DMS53 treated with DMSO at 0.1 percent for 48 hours (cell line): ENCODE data around the gene SDHA.
A peak's percentile ranks its signal among the peaks of the same experiment; 100 is the strongest.

Experiments
- DNase-seq: peaks from one replicate; lab custom pipeline; 2025; ENCODE audit not compliant: unreplicated experiment; lab: John Stamatoyannopoulos, UW

Gene SDHA

DNA sequence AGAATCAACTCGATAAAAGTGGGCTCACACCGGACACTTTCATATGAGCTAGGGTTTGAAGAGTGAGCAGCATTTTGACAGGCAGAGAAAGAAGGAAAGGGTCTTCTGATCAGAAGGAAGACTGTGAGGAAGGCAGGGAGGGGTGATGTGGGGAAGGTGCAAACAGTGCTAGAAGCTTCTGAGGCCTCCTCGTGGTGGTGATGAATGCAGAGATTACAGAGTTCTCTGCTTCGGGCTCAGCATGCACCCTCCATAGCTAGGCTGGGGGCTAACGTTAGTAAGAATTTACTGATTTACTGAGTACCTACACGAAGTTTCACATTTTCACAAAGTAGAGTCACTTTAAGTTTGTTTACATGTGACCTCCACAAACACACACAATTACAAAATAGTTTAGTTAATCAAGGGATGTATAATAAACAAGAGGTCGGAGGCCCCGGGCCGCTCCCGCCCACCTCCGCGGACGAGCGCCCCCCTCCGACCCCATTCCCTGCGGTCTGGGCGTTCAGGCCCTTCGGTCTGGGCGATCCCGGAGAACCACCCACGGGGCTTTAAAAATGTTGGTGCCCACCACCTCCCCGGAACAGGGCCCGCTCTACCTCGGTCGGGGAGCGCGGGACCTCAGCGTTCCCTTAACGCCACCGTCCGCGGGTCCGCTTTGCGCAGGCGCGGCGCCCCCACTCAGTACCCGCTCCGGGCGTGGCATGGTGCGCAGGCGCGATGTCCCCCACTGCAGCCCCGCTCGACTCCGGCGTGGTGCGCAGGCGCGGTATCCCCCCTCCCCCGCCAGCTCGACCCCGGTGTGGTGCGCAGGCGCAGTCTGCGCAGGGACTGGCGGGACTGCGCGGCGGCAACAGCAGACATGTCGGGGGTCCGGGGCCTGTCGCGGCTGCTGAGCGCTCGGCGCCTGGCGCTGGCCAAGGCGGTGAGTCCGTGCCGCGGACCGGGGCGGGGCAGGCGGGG is at the start of gene SDHA, which contains the start of gene CCDC127:
TSS of gene SDHA (plus strand) at position 827 of the 963 bp plus-strand sequence. CDS start at position 863, 36 bp downstream.
TSS of gene CCDC127 (minus strand) at position 660 of the 963 bp plus-strand sequence. CDS start 1,304 bp downstream, outside the sequence.
- peak; percentile 90 for DNase-seq

DNA sequence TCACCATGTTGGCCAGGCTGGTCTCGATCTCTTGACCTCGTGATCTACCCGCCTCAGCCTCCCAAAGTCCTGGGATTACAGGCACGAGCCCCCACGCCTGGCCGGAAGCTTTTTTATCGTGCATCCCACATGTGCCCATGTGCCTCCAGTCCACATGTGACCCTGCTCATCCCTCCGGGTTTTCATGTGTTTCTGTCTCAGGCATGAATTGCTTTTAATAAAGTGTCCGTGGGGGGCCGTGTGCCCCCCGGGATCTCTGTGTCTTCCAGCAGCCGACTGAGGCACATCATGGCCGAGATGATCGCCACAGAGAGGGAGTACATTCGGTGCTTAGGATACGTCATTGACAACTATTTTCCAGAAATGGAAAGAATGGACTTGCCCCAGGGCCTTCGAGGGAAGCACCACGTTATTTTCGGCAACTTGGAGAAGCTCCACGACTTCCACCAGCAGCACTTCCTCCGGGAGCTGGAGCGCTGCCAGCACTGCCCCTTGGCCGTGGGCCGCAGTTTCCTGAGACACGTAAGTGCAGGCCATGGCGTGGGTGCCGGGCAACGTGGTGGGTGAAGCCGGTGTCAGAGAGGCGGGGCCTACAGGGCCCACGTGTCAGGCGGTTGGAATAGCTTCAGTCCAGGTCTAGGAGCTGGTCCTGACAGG is 48.9 kb upstream of the SDHA start:
- no peak for DNase-seq

DNA sequence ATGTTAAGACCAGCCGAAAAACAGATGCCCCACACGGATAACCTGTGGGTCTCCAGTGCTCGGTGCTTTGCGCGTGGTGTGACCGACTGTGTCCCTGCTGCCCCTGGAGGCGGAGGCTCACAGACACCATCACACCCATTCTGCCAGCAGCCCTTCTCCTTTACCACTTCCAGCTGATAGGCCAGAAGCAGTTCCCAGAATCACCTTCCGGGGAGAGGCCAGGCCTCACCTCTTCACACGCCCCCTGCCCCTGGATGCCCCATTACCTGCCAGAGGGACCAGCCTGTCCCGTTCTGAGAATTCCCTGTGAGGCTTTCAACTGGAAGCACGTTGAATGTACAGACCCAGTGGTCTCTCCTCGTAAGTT is 48.4 kb upstream of the SDHA start:
- no peak for DNase-seq

DNA sequence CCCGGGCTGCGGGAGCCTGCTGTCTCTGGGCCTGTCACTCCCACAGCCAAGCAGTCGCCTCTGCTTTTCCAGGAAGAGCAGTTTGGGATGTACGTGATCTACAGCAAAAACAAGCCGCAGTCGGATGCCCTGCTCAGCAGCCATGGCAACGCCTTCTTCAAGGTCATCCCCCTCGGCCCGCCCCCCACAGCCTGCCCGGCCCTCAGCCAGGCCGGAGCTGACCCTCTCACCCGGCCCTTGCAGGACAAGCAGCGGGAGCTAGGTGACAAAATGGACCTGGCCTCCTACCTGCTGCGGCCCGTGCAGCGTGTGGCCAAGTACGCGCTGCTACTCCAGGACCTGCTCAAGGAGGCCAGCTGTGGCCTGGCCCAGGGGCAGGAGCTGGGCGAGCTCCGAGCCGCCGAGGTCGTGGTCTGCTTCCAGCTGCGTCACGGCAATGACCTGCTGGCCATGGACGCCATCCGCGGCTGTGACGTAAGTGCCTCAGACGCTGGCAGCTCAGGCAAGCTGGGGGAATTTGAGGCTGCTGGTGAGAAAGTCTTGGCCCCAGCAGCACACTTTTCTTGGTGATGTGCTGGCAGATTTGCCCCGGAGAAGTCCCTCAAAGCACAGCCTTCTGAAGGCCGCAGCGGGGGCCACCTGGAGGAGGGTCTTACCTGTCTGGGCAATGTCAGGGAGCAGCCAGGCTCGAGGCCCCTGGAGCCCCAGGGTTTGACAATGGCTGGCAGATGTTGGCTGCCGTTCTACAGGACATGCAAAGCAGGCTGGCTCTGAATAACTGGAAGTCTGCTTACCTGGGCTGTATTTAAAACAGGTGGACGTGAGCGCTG is 46.9 kb upstream of the SDHA start:
- DNase-seq = no peak

DNA sequence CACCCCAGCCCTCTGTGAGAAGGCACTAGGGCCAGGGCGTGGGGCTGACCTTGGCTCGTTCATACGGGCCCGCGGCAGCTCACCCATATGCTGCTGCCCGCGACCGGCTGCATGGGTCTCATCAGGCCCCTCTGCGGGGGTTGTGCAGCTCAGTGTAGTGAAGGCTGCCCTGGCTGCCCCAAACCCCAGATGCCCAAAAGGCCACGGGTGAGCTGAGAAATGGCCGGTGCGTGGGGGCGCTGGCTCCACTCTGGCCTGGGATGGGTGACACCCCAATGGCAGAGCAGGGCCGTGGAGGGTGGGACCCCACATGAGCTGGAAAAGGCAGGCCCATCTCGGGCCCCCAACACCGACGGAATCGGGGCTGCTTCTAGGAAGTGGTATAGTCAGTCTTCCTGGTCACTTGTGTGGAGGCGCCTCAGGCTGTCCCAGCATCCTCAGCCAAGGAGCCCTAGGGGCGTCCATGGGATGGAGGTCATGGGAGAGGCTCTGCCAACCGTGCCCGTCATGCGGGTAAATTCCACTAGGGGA is 46.3 kb upstream of the SDHA start:
- DNase-seq = no peak

DNA sequence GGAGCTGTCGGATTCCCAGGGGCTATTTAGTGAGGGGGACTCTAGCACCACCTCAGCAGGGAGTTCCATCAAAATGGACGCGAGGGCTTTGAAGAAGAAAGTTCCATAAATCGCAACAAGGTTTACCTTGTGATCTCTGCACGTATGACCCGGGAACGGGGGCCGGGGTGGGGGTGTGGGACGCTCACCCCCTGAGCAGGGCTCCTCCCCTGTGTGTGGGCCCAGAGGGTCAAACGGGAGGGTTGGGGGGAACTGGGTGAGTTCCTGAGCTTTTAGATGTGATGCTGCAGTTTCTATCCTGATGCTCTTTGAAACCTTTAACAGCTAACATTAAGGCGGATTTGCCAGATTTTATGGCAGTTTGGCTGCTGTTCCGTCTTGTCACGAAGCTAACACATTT is 45.7 kb upstream of the SDHA start:
- DNase-seq = no peak

GRCh38 chr5:172841-173251 is 45.3 kb upstream of the SDHA start:
- DNase-seq = no peak

DNA sequence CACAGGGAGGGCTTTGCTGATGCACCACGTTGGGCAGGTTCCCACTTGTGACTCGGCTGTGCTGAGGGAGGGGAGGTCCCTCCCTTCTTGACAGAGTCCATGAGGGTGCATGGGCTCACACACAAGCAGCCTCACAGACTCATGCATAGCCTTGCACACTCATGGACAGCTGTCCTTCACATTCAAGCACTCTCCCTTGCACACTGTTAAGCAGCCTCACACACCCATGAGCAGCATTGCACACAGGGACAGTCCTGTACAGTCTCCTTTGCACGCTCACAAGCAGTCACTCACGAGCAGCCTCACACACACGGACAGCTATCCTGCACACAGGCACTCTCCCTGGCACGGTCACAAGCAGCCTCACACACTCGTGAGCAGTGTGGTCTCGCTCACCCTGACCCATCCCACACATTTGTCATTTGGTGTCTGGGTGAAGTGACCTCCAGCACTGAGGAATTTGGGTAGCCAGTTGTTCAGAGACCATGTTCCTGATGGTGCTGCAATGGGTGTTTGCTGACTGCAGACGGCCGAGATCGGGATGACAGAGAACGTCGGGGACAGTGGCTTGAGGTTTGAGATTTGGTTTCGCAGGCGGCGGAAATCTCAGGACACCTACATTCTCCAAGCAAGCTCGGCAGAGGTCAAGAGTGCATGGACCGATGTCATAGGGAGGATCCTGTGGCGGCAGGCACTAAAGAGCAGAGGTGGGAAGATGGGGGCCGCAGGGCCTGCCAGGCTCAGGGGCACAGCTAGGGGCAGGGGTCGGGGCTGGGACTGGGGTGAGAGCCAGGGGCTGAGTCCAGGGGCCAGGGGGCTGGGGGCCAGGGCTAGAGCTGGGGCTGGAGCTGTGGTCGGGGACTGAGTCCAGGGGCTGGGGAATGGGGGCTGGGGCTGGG is 44.5 kb upstream of the SDHA start:
- no peak for DNase-seq

GRCh38 chr5:174291-174600 is 43.9 kb upstream of the SDHA start:
- no peak for DNase-seq

DNA sequence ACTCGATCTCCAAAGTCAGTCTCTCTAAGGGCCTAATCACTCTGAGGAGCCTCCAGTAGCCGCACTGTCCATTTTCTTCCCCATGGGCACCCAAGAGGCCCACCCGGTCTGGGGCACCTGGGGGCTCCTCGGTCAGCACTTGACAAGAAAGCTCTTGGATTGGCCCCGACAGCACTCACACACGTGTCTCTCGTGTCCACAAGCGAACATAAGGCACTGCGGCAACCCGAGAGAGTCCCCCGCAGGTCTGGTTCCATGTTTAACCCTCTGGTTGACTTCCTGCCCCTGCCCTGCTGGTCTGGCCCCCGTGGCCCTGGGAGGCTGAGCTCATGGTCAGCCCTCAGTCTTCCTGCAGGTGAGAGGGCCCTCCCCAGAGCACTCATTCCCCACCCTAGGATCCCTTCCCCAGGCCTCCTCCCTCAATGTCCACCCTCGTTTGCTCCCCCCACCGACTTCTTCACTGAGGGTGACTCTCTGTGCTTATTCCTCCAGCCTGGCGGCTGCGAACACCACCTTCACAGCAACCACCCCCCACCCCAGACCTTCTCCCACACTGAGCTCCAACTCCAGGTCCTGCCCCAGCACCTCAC is 43.1 kb upstream of the SDHA start:
- DNase-seq = no peak

- no peak for DNase-seq
Measured at GRCh38 chr5:176296-176823, 41.8 kb upstream of the SDHA start.

GRCh38 chr5:178110-178509 is 40.0 kb upstream of the SDHA start:
- no peak for DNase-seq

DNA sequence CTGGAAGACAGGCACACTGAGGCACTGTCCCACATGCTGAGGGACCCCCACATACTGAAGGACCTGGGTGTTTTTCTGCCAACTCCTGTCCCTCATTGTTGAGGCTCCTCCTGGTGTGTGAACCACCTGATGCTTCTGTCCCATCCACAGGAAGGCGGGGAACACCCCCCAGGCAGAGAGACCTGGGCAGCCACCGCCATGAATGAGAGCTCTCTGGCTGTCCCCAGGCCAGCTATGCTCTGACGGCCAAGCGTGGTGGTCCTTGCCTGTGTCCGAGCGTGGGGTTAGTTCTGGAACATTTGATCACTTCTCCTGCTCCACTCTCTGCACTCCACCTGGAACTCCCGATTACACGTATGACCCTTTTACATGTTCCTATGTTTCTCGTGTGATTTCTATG is 38.7 kb upstream of the SDHA start:
- DNase-seq = no peak

DNA sequence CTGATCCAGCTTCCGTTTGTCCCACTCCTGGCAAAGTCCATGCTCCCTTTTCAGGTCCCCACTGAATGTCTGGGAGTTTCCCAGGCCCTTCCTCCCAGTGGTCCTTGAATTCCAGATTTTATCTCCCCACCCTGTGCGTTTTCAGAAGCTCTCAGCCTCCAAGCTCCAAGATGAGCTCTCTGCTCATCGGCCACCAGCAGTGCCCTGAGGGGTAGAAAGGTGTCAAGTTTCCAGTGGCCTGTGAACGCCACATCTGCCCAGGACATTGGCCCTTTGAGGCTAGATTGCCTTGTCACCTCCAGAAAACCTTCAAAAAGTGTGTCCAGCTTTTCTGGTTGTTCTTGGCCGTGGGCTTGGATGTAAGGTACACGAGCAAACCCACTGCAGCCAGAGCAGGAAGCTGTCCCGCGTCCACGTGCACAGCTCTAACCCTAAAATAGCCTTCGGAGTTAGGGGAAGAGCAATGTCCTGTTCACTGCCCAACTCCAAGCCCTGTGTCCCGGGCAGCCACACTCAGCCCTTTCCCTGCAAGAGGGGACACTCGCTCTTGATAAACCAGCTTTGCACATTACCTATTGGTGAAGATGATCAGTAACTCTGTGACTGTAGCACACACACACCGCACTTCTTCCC is 37.7 kb upstream of the SDHA start:
- DNase-seq = no peak

GRCh38 chr5:181160-181559 is 37.0 kb upstream of the SDHA start:
- DNase-seq = no peak

- no peak for DNase-seq
Measured at GRCh38 chr5:181566-181965, 36.6 kb upstream of the SDHA start.

DNA sequence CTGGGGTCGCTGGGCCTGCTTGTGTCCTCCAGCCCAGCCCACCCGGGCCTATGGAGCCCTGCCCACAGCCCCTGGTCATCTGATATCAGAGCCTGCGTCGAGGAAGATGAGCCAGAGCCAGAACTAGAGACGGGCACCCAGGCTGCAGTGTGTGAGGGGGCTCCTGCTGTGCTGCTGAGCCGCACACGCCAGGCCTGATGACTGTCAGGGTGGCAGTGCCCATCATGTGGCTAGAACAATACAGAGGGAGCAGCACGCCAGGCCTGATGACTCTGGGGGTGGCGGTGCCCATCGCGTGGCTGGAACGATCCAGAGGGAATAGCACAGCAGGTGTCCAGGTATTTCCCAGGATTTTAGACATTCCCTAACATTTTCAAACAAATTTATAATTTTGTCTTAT is 36.0 kb upstream of the SDHA start:
- no peak for DNase-seq

- no peak for DNase-seq
Measured at GRCh38 chr5:184471-184870, 33.6 kb upstream of the SDHA start.
